Sigmoid colon (tissue), 4 donors: ENCODE measurements around the gene MAST4.

ENCODE experiments used
- POLR2AphosphoS5 ChIP-seq, 4 donors: sonication (generic); formaldehyde crosslinking; IDR thresholded peaks; one replicate each; pipeline ENCODE4 v1.6.1; 2017; ENCODE audit warnings: antibody characterized with exemption in 4 of 4
- TF ChIP-seq, protein P1 (sequence below), 4 experiments: fragments of 450-650 bp in 3 of 4; fragments of 200-600 bp in 1 of 4; IDR thresholded peaks; one replicate each; pipeline ENCODE4 v1.5.1; 2016 to 2019; ENCODE audit warnings: antibody characterized with exemption in 4 of 4, mild to moderate bottlenecking in 3 of 4, moderate library complexity in 2 of 4

DNA sequence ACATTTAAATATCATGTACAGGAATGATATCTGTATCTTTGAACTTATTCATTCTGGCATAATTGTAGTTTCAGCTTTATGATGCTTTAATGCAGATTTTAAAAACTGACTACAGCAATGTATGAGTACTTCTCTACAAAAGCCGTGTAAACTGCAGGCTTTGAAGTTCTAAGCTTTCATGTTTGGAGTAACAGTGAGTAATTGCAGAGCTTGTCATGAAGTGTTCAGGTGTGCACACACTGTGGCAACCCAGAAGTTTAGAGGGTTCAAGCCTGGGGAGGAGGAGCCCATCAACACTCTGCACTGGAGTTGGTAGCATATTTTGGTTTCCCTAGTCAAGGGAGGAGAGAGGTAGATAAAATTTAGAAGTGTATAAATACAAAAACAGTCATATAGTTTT, 469.5 kb downstream of the MAST4 start:
- TF ChIP-seq, protein P1, sequence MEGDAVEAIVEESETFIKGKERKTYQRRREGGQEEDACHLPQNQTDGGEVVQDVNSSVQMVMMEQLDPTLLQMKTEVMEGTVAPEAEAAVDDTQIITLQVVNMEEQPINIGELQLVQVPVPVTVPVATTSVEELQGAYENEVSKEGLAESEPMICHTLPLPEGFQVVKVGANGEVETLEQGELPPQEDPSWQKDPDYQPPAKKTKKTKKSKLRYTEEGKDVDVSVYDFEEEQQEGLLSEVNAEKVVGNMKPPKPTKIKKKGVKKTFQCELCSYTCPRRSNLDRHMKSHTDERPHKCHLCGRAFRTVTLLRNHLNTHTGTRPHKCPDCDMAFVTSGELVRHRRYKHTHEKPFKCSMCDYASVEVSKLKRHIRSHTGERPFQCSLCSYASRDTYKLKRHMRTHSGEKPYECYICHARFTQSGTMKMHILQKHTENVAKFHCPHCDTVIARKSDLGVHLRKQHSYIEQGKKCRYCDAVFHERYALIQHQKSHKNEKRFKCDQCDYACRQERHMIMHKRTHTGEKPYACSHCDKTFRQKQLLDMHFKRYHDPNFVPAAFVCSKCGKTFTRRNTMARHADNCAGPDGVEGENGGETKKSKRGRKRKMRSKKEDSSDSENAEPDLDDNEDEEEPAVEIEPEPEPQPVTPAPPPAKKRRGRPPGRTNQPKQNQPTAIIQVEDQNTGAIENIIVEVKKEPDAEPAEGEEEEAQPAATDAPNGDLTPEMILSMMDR (IDR thresholded peaks at IDR 0.05), result no peak
- no peak for TF ChIP-seq POLR2AphosphoS5 (IDR thresholded peaks at IDR 0.05)
